SK-N-SH (cell line): ENCODE measurements around the gene MYO10. TPM values are rescaled to one million over a fixed set of nuclear protein-coding genes. Genes with fewer than 3 reads are reported as not detected.

Experiments
- CTCF ChIA-PET: fragments of 300-600, 350-600 bp; formaldehyde crosslinking; extraction: SDS; loops from one replicate; lab custom pipeline; 2021; lab: Yijun Ruan, JAX
- POLR2A ChIA-PET: fragments of 350-600 bp; sonication (Branson Sonifier 250); formaldehyde crosslinking; extraction: SDS; loops from one replicate; lab custom pipeline; 2020; ENCODE audit warnings: antibody characterized with exemption, inconsistent platforms; lab: Yijun Ruan, JAX
- DNase-seq: peaks from one replicate; pipeline ENCODE4 v3.0.0; 2012
- H2AFZ ChIP-seq: fragments of 200-600 bp; sonication (generic); 2 replicates; pipeline ENCODE4 v1.8.1; 2016; ENCODE audit warnings: antibody characterized with exemption, mild to moderate bottlenecking, low read depth
- H3F3A ChIP-seq: fragments of 200-600 bp; sonication (generic); replicated peaks from 2 replicates; pipeline ENCODE3; 2016; ENCODE audit warnings: antibody characterized with exemption, mild to moderate bottlenecking; ENCODE audit not compliant: insufficient read depth
- H3K27ac ChIP-seq, 2 experiments: fragments of 200-500 bp in 1 of 2; fragments of 200-600 bp in 1 of 2; sonication (Bioruptor generic) in 1 of 2; sonication (generic), shearing (Covaris generic) in 1 of 2; 2 replicates each; pipeline versions ENCODE4 v1.5.1 to v1.6.1; 2014 to 2016; ENCODE audit warnings: low read depth in 2 of 2, inconsistent platforms in 1 of 2, low read length in 1 of 2, mild to moderate bottlenecking in 1 of 2, mixed read lengths in 1 of 2
- H3K27me3 ChIP-seq: fragments of 200-600 bp; sonication (generic), shearing (Covaris generic); 2 replicates; pipeline ENCODE4 v1.6.1; 2016; ENCODE audit warnings: mixed run types; ENCODE audit not compliant: insufficient read depth
- H3K36me3 ChIP-seq, 2 experiments: fragments of 200-500 bp in 1 of 2; fragments of 200-600 bp in 1 of 2; sonication (Bioruptor generic) in 1 of 2; sonication (generic) in 1 of 2; replicated peaks in 1 of 2; 2 replicates each; pipeline versions ENCODE3 to v1.5.1; 2014 to 2016; ENCODE audit warnings: low read length in 1 of 2, mild to moderate bottlenecking in 1 of 2; ENCODE audit not compliant: insufficient read depth in 2 of 2, control insufficient read depth in 1 of 2
- H3K4me1 ChIP-seq, 2 experiments: fragments of 200-500 bp in 1 of 2; fragments of 200-600 bp in 1 of 2; sonication (Bioruptor generic) in 1 of 2; sonication (generic), shearing (Covaris generic) in 1 of 2; 2 replicates each; pipeline versions ENCODE4 v1.5.1 to v1.6.1; 2014 to 2016; ENCODE audit warnings: low read depth in 1 of 2, low read length in 1 of 2, mixed run types in 1 of 2; ENCODE audit not compliant: insufficient read depth in 2 of 2, control insufficient read depth in 1 of 2
- H3K4me2 ChIP-seq: fragments of 200-600 bp; sonication (generic), shearing (Covaris generic); 2 replicates; pipeline ENCODE4 v1.6.1; 2017; ENCODE audit warnings: mixed run types
- H3K4me3 ChIP-seq, 2 experiments: fragments of 200-500 bp in 1 of 2; fragments of 200-600 bp in 1 of 2; sonication (Bioruptor generic) in 1 of 2; sonication (generic), shearing (Covaris generic) in 1 of 2; 2 replicates each; pipeline versions ENCODE4 v1.5.1 to v1.8.1; 2014 to 2016; ENCODE audit warnings: low read depth in 2 of 2, inconsistent platforms in 1 of 2, low read length in 1 of 2, mild to moderate bottlenecking in 1 of 2, mixed read lengths in 1 of 2, moderate library complexity in 1 of 2
- H3K79me2 ChIP-seq: fragments of 200-600 bp; sonication (generic); 2 replicates; pipeline ENCODE4 v1.8.1; 2017; ENCODE audit warnings: mild to moderate bottlenecking; ENCODE audit not compliant: insufficient read depth
- H3K9ac ChIP-seq: fragments of 200-600 bp; sonication (generic); 2 replicates; pipeline ENCODE4 v1.6.1; 2017; ENCODE audit warnings: mixed run types
- H3K9me2 ChIP-seq: fragments of 200-600 bp; sonication (generic); 2 replicates; pipeline ENCODE4 v1.6.1; 2017; ENCODE audit warnings: mixed run types
- H3K9me3 ChIP-seq: fragments of 200-600 bp; sonication (generic); 2 replicates; pipeline ENCODE4 v1.6.1; 2017; ENCODE audit warnings: mixed run types, mild to moderate bottlenecking, moderate library complexity
- H4K20me1 ChIP-seq: fragments of 200-600 bp; sonication (generic); 2 replicates; pipeline ENCODE4 v1.6.1; 2017; ENCODE audit warnings: mild to moderate bottlenecking, mixed run types; ENCODE audit not compliant: insufficient read depth
- EP300 ChIP-seq, 2 experiments: IDR thresholded peaks; 2 replicates each; pipeline versions ENCODE4 v1.4.0 to v1.6.1; 2012; ENCODE audit warnings: borderline replicate concordance in 1 of 2, low read depth in 1 of 2, low read length in 1 of 2
- GATA2 ChIP-seq: sonication (generic); formaldehyde crosslinking; IDR thresholded peaks from 2 replicates; pipeline ENCODE4 v1.5.0; 2020; ENCODE audit warnings: mild to moderate bottlenecking, missing genetic modification reagents
- JUND ChIP-seq: IDR thresholded peaks from 2 replicates; pipeline ENCODE4 v1.4.0; 2012
- MAX ChIP-seq: IDR thresholded peaks from 2 replicates; pipeline ENCODE4 v1.4.0; 2012; ENCODE audit warnings: low read depth
- NFIC ChIP-seq: IDR thresholded peaks from 2 replicates; pipeline ENCODE4 v1.4.0; 2012; ENCODE audit warnings: borderline replicate concordance
- PBX3 ChIP-seq: IDR thresholded peaks from 2 replicates; pipeline ENCODE4; 2012
- POLR2AphosphoS5 ChIP-seq: IDR thresholded peaks from 2 replicates; pipeline ENCODE4 v1.6.1; 2012; ENCODE audit warnings: low read depth, low read length
- REST ChIP-seq: IDR thresholded peaks from 2 replicates; pipeline ENCODE4 v1.6.1; 2012; ENCODE audit warnings: mild to moderate bottlenecking, low read depth, low read length, moderate library complexity
- RFX5 ChIP-seq: IDR thresholded peaks from 2 replicates; pipeline ENCODE4 v1.6.1; 2012; ENCODE audit warnings: mild to moderate bottlenecking, improper control_type of control experiment, low read length
- SIN3A ChIP-seq: IDR thresholded peaks from 2 replicates; pipeline ENCODE4 v1.6.1; 2012; ENCODE audit warnings: low read depth, mild to moderate bottlenecking, low read length, moderate library complexity, borderline replicate concordance
- SMC3 ChIP-seq: IDR thresholded peaks from 2 replicates; pipeline ENCODE4 v1.6.1; 2012; ENCODE audit warnings: low read depth, low read length, improper control_type of control experiment
- TAF1 ChIP-seq: IDR thresholded peaks from 2 replicates; pipeline ENCODE4 v1.6.1; 2012; ENCODE audit warnings: low read depth, mild to moderate bottlenecking, low read length, moderate library complexity, borderline replicate concordance
- USF1 ChIP-seq: IDR thresholded peaks from 2 replicates; pipeline ENCODE4 v1.4.0; 2012; ENCODE audit warnings: low read depth, borderline replicate concordance
- ZBTB33 ChIP-seq: IDR thresholded peaks from 2 replicates; pipeline ENCODE4 v1.4.0; 2012; ENCODE audit warnings: low read depth, borderline replicate concordance
- WGBS: methylation state at CpG from one replicate; pipeline ENCODE4 v1.1.6; 2017; ENCODE audit warnings: low lambda C conversion rate; 5-methylcytosine and 5-hydroxymethylcytosine counted together
- polyA plus RNA-seq, 3 experiments: library from polyadenylated mRNA; depleted of rRNA; stranded (reverse); fragments of >200 nt; gene quantifications; 2 replicates each; pipeline ENCODE4 v1.2.3, GENCODE V29; 2012

MYO10 gene
- polyA plus RNA-seq, 1 of the 3 experiments (the other 2 are of a cell fraction) = 8.1 TPM

GRCh38 chr5:16935231-16936149, 598 bp downstream of the MYO10 start:
- H3K27me3 ChIP-seq = no peaks in the 10 kb centered on the region
- H3K4me2 ChIP-seq = peak overlapping the region; percentile 81
- no peak overlapping the region for H2AFZ ChIP-seq
- peak; percentile 54 for DNase-seq
- H3K4me3 ChIP-seq = peak overlapping the region; percentile 80 to 85
- POLR2A ChIA-PET = interaction anchor here (0.6 to 0.7 kb wide), 2 partner anchors 174 to 333 kb away, joined by 3 to 4 read pairs; no protein-coding TSS in a partner anchor
- no peak for TF ChIP-seq TAF1
- no peak for TF ChIP-seq RFX5
- no peak for TF ChIP-seq ZBTB33
- no peak for TF ChIP-seq EP300 (IDR thresholded peaks at IDR 0.05; ENCODE audit: borderline replicate concordance in 1 of 2, low read depth in 1 of 2, low read length in 1 of 2)
- no peak for TF ChIP-seq USF1
- no peak for TF ChIP-seq SMC3
- TF ChIP-seq POLR2AphosphoS5 = peak; percentile 10; the same call in 1 of the 2 replicates
- TF ChIP-seq NFIC = no peak
- TF ChIP-seq GATA2 (CRISPR knock-in tag) = no peak
- TF ChIP-seq JUND = no peak
- 0 out of 2 replicates have a peak, but pooled peaks have one; percentile 9 for TF ChIP-seq SIN3A
- TF ChIP-seq, all 33 proteins: peak for 2
- Histone ChIP-seq H3K9ac (peak overlapping the region; percentile 97), H4K20me1 (peaks cover 41% of the 10 kb centered on the region), H3K36me3 (no peaks in the 10 kb centered on the region), H3K79me2 (peaks cover 56% of the 10 kb centered on the region), H3K27ac (peak overlapping the region in 1 of 2 experiments; percentile 77; a peak in 3 of 4 replicates), H3F3A (peaks cover 24% of the 10 kb centered on the region), H3K4me1 (peaks cover 22 to 26% of the 10 kb centered on the region in 2 experiments; a peak in 3 of 4 replicates), H3K9me2 (no peaks in the 10 kb centered on the region), H3K9me3 (no peaks in the 10 kb centered on the region)
- 2% methylated on average over 51 of the region's 85 CpGs for WGBS
- CTCF ChIA-PET = interaction anchor here (1.2 to 2.0 kb wide), 3 partner anchors 70 to 254 kb away, joined by 4 to 10 read pairs (median 6); no protein-coding TSS in a partner anchor

GRCh38 chr5:16934677-16935153, 1.4 kb downstream of the MYO10 start:
- H3K27me3 ChIP-seq = no peaks in the 10 kb centered on the region
- H3K79me2 ChIP-seq = peaks cover 63% of the 10 kb centered on the region
- WGBS = 3% methylated on average over 6 of the region's 6 CpGs
- H3F3A ChIP-seq = peaks cover 24% of the 10 kb centered on the region
- H3K9me2 ChIP-seq = no peaks in the 10 kb centered on the region
- H3K4me2 ChIP-seq = peak overlapping the region; percentile 81
- H3K4me3 ChIP-seq = peak overlapping the region; percentile 80 to 85
- no peak for DNase-seq
- no peaks in the 10 kb centered on the region for H3K36me3 ChIP-seq
- POLR2A ChIA-PET = no interaction called here
- CTCF ChIA-PET = interaction anchor here (2.0 to 3.6 kb wide), 3 partner anchors 69 to 269 kb away, joined by 6 to 21 read pairs (median 10); no protein-coding TSS in a partner anchor
- peak overlapping the region; percentile 97 for H3K9ac ChIP-seq
- H3K9me3 ChIP-seq = no peaks in the 10 kb centered on the region
- peaks cover 17 to 26% of the 10 kb centered on the region in 2 experiments; a peak in 3 of 4 replicates for H3K4me1 ChIP-seq
- H4K20me1 ChIP-seq = peaks cover 49% of the 10 kb centered on the region
- peak overlapping the region in 1 of 2 experiments; percentile 77; a peak in 2 of 4 replicates for H3K27ac ChIP-seq
- H2AFZ ChIP-seq = no peak overlapping the region
- TF ChIP-seq REST = no peak
- TF ChIP-seq NFIC = no peak
- no peak for TF ChIP-seq MAX
- TF ChIP-seq PBX3 = no peak
